Endothelial cell (in vitro differentiated cells): ENCODE data around the gene C2CD2L. TPM values are rescaled to one million over a fixed set of nuclear protein-coding genes. Genes with fewer than 3 reads are reported as not detected.
A peak's percentile ranks its signal among the peaks of the same experiment; 100 is the strongest.

ENCODE experiments used
- DNase-seq: peaks from one replicate; pipeline ENCODE4 v3.0.0; 2021; ENCODE audit warnings: low spot score
- H3K27ac Mint-ChIP-seq: one replicate; pipeline ENCODE4 v1.8.0; 2021; ENCODE audit warnings: mixed read lengths, inconsistent platforms; ENCODE audit not compliant: unreplicated experiment
- H3K27me3 Mint-ChIP-seq: one replicate; pipeline ENCODE4 v1.8.0; 2021; ENCODE audit warnings: mild to moderate bottlenecking, moderate library complexity, mixed read lengths, inconsistent platforms; ENCODE audit not compliant: unreplicated experiment
- H3K36me3 Mint-ChIP-seq: one replicate; pipeline ENCODE4 v1.8.0; 2021; ENCODE audit warnings: mild to moderate bottlenecking, low read depth, mixed read lengths, inconsistent platforms; ENCODE audit not compliant: unreplicated experiment
- H3K4me1 Mint-ChIP-seq: one replicate; pipeline ENCODE4 v1.8.0; 2021; ENCODE audit warnings: mild to moderate bottlenecking, mixed read lengths, inconsistent platforms; ENCODE audit not compliant: unreplicated experiment
- H3K4me3 Mint-ChIP-seq: one replicate; pipeline ENCODE4 v1.8.0; 2021; ENCODE audit warnings: mild to moderate bottlenecking, mixed read lengths, inconsistent platforms; ENCODE audit not compliant: unreplicated experiment
- H3K9me3 Mint-ChIP-seq: one replicate; pipeline ENCODE4 v1.8.0; 2021; ENCODE audit warnings: mixed read lengths, inconsistent platforms; ENCODE audit not compliant: unreplicated experiment
- total RNA-seq: library from RNA; stranded (reverse); fragmentation: NEBNext Ultra II Directional; extraction: Animal tissue kit (Norgen Biotek cat#: 25700); gene quantifications from one replicate; pipeline ENCODE4 v1.2.1, GENCODE V29; 2021; ENCODE audit not compliant: unreplicated experiment
- TF ChIP-seq, protein P1 (sequence below): fragments of 200-600 bp; sonication (generic); IDR thresholded peaks from one replicate; pipeline ENCODE4 v1.5.0; 2021; ENCODE audit warnings: antibody characterized with exemption; ENCODE audit not compliant: unreplicated experiment

Gene C2CD2L
- total RNA-seq, 1 donor from 2014 or later: 11.7 TPM

DNA sequence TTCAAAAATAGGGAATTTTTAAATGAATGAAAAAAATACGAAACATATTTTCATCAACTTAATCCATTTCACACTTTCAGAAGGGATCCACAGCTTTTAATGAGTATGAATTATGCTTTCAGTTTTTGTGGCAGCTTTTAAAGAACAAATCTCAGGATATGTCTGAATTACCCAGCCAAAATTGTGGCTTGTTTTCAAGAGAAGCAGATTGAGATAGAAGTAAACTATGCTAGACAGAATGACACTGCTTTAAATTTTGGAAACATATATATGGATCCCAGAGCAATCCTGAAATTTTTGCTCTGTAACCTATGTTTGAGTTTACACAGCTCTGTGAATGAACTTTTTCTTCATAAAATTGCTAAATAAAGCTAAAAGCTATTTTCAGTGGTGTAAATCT, 11.8 kb downstream of the C2CD2L start:
- no peak for DNase-seq
- H3K4me1 Mint-ChIP-seq: peaks cover 33% of the 10 kb centered on the region
- TF ChIP-seq, protein P1, sequence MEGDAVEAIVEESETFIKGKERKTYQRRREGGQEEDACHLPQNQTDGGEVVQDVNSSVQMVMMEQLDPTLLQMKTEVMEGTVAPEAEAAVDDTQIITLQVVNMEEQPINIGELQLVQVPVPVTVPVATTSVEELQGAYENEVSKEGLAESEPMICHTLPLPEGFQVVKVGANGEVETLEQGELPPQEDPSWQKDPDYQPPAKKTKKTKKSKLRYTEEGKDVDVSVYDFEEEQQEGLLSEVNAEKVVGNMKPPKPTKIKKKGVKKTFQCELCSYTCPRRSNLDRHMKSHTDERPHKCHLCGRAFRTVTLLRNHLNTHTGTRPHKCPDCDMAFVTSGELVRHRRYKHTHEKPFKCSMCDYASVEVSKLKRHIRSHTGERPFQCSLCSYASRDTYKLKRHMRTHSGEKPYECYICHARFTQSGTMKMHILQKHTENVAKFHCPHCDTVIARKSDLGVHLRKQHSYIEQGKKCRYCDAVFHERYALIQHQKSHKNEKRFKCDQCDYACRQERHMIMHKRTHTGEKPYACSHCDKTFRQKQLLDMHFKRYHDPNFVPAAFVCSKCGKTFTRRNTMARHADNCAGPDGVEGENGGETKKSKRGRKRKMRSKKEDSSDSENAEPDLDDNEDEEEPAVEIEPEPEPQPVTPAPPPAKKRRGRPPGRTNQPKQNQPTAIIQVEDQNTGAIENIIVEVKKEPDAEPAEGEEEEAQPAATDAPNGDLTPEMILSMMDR: no peak
- no peaks in the 10 kb centered on the region for H3K9me3 Mint-ChIP-seq
- peaks cover 10% of the 10 kb centered on the region for H3K27me3 Mint-ChIP-seq
- no peak overlapping the region for H3K4me3 Mint-ChIP-seq
- H3K27ac Mint-ChIP-seq: no peak overlapping the region
- peaks cover 10% of the 10 kb centered on the region for H3K36me3 Mint-ChIP-seq

DNA sequence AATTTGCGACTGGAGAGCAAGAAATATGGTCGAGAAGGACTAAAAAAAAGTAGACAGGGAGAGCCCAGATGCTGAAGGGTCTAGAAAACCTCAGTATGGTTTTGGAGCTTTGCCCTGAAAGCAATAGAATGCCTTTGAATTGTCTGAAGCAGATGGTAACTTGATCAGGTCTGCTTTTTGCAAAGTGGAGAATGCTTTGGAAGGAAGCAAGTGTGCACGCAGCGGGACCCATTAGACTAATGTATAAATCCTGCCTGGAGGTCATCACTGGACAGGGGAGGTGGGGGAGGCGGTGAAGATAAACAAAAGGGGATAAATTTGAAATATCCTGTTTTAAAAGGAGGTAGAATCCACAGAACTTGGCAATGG, 13.5 kb downstream of the C2CD2L start:
- Mint-ChIP-seq H3K27me3 (peaks cover 7% of the 10 kb centered on the region), H3K27ac (peak overlapping the region; percentile 88), H3K4me3 (peak overlapping the region; percentile 95), H3K4me1 (peaks cover 23% of the 10 kb centered on the region), H3K36me3 (peaks cover 16% of the 10 kb centered on the region), H3K9me3 (no peaks in the 10 kb centered on the region)
- TF ChIP-seq, protein P1: no peak
- no peak for DNase-seq

DNA sequence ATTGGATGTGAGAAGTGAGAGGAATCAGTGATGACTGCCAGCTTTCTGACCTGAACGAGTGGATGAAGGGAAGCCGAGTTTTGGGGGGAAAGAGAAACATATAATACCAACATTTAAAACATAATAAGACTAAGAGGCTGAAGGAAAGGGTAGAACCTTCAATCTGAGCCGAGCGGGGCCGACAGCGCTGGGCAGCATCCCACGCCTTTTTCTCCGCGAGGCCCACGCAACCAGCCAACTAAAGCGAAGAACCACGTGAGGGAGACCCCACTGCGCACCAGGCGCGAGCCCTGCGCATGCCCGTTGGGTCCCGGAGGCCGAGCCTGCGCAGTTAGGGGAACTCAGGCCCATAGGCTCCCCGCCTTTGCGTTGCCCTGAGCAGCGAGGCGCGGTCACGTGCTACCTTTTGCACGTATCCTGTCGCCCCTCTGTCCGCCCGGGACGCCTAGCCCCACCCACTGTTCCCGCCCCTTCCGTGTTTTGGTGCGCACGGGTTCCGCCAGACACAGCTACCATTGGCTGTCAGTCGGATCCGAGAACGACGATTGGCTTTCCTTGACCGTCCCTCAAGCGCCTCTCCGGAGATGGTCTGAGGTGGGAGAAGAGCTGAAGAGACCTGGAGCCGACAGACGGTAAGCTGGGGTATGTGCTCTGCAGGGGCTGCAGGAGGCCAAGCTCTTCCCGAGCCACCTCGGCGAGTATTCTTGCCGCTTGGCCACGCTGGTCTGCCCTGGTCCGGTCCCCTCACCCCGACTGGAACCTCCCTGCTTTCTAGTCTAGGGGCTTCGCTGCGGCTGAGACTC, 14.1 kb downstream of the C2CD2L start, which contains the start of gene HINFP:
TSS of gene HINFP (plus strand) at position 573 of the 803 bp plus-strand sequence. CDS start 5,365 bp downstream, outside the sequence.
- Mint-ChIP-seq H3K27me3 (peaks cover 7% of the 10 kb centered on the region), H3K4me3 (peak within 1 kb of the TSS; percentile 95), H3K9me3 (no peaks in the 10 kb centered on the region), H3K27ac (peak within 1 kb of the TSS; percentile 88), H3K36me3 (peaks cover 16% of the 10 kb centered on the region), H3K4me1 (peaks cover 19% of the 10 kb centered on the region)
- peak; percentile 99 for DNase-seq
- TF ChIP-seq, protein P1: no peak

DNA sequence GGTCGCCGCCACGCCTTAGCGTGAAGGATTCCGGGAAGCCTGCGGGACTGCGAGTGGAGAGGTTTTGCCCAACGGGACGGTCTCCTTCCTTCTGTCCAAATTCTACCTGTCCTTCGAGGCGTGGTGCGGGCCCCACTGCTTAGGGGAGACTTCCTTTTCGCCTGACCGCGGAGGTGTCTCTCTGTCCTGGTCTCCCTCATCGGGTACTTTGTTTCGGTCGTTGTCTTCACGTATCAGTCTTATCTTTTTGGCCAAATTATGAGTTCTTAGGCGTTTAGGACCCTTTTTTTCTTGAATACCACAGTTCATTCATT, 14.6 kb downstream of the C2CD2L start:
- peaks cover 7% of the 10 kb centered on the region for H3K27me3 Mint-ChIP-seq
- TF ChIP-seq, protein P1: no peak
- H3K27ac Mint-ChIP-seq: peak overlapping the region; percentile 55
- DNase-seq: no peak
- H3K9me3 Mint-ChIP-seq: no peaks in the 10 kb centered on the region
- peaks cover 21% of the 10 kb centered on the region for H3K4me1 Mint-ChIP-seq
- peaks cover 17% of the 10 kb centered on the region for H3K36me3 Mint-ChIP-seq
- H3K4me3 Mint-ChIP-seq: peak overlapping the region; percentile 95

DNA sequence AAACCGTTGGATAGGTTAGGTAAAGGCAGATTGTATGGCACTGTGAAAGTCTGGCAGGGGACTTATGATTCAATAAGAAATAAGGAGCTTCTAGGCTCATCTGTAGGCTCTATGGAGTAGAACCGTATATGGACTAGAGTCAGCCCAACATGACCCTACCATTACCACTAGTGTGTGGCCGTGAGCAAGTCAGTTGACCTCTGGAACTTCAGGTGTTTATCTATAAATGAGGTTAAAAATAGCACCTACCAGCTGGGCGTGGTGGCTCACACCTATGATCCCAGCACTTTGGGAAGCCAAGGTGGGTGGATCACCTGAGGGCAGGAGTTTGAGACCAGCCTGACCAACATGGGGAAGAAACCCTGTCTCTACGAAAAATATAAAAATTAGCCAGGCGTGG, 18.7 kb downstream of the C2CD2L start:
- no peak overlapping the region for H3K4me3 Mint-ChIP-seq
- no peaks in the 10 kb centered on the region for H3K9me3 Mint-ChIP-seq
- no peak for DNase-seq
- TF ChIP-seq, protein P1: no peak
- peaks cover 28% of the 10 kb centered on the region for H3K4me1 Mint-ChIP-seq
- H3K36me3 Mint-ChIP-seq: peaks cover 28% of the 10 kb centered on the region
- no peak overlapping the region for H3K27ac Mint-ChIP-seq
- no peaks in the 10 kb centered on the region for H3K27me3 Mint-ChIP-seq
